Testis (tissue), 3 donors: Measurements from ENCODE around the gene AGXT. TPM values are rescaled to one million over a fixed set of nuclear protein-coding genes. Genes with fewer than 3 reads are reported as not detected.

Experiments used
- DNase-seq: peaks from one replicate; pipeline ENCODE4 v3.0.0-alpha.2; 2019
- H3K27ac ChIP-seq, 2 donors: fragments of 200-600 bp; sonication (generic); one replicate each; pipeline ENCODE4 v1.5.1; 2019
- H3K27me3 ChIP-seq: fragments of 200-600 bp; sonication (generic); one replicate; pipeline ENCODE4 v1.5.1; 2019
- H3K36me3 ChIP-seq: fragments of 200-600 bp; sonication (generic); one replicate; pipeline ENCODE4 v1.5.1; 2017; ENCODE audit warnings: low read depth; ENCODE audit errors: missing control alignments
- H3K4me1 ChIP-seq: fragments of 200-600 bp; sonication (generic); one replicate; pipeline ENCODE4 v1.5.1; 2019
- H3K4me3 ChIP-seq, 2 donors: fragments of 200-600 bp; sonication (generic); one replicate each; pipeline ENCODE4 v1.5.1; 2017 to 2019
- H3K9me3 ChIP-seq: fragments of 200-600 bp; sonication (generic); one replicate; pipeline ENCODE4 v1.5.1; 2017
- CTCF ChIP-seq, 3 experiments: fragments of 450-650 bp in 2 of 3; fragments of 200-600 bp in 1 of 3; sonication (generic) in 1 of 3; IDR thresholded peaks; one replicate each; pipeline ENCODE4 v1.5.1; 2016 to 2019; ENCODE audit warnings: antibody characterized with exemption in 3 of 3, mild to moderate bottlenecking in 2 of 3, moderate library complexity in 1 of 3
- POLR2A ChIP-seq: fragments of 450-650 bp; IDR thresholded peaks from one replicate; pipeline ENCODE4 v1.6.1; 2017; ENCODE audit warnings: antibody characterized with exemption, mild to moderate bottlenecking, moderate library complexity
- WGBS, 2 donors: methylation state at CpG; one replicate each; pipeline ENCODE4 v1.1.5; 2018; 5-methylcytosine and 5-hydroxymethylcytosine counted together
- intact Hi-C: fragments of 100-400 bp; cut with DNase I; formaldehyde crosslinking; loops from one replicate; pipeline ENCODE4 v1.15.1; 2023; ENCODE audit warnings: low total_unique reads
- polyA plus RNA-seq: library from polyadenylated mRNA; stranded (reverse); fragments of 350-450 nt; fragmentation: Illumina TruSeq; extraction: RNeasy Lipid Tissue Mini Kit (QIAGEN cat#74804); gene quantifications from one replicate; pipeline ENCODE4 v1.2.3, GENCODE V29; 2014; ENCODE audit warnings: low read depth, low replicate concordance; ENCODE audit not compliant: insufficient read depth
- total RNA-seq, 2 donors: library from RNA; depleted of rRNA; stranded (reverse); fragments of >200 nt; gene quantifications; one replicate each; pipeline ENCODE4 v1.2.3, GENCODE V29; 2016

The AGXT gene
- total and polyA plus RNA-seq, 3 donors from 2014 or later: 0.24 to 0.51 TPM; not detected in 1

GRCh38 chr2:240895656-240896388 lies 27.2 kb downstream of the AGXT start, which contains the start of gene MAB21L4:
Gene MAB21L4 (minus strand): TSS chr2:240896156. CDS start chr2:240895997, 159 bp downstream.
- intact Hi-C loops: no loop called here
- TF ChIP-seq POLR2A (no peak), CTCF (IDR thresholded peaks at IDR 0.05) (no peak)
- 88 to 93% methylated on average over 6 to 24 of the region's 24 CpGs for WGBS, 2 donors
- DNase-seq: no peak
- Histone ChIP-seq H3K9me3 (no peaks in the 10 kb centered on the region), H3K27ac (no peak within 1 kb of the TSS), H3K27me3 (no peaks in the 10 kb centered on the region), H3K36me3 (no peaks in the 10 kb centered on the region), H3K4me3 (no peak within 1 kb of the TSS), H3K4me1 (peaks cover 11% of the 10 kb centered on the region)

GRCh38 chr2:240896394-240896793 lies 27.8 kb downstream of the AGXT start:
- intact Hi-C loops: no loop called here
- Histone ChIP-seq H3K9me3 (no peaks in the 10 kb centered on the region), H3K27ac (no peak overlapping the region), H3K4me1 (peaks cover 11% of the 10 kb centered on the region), H3K27me3 (no peaks in the 10 kb centered on the region), H3K36me3 (no peaks in the 10 kb centered on the region), H3K4me3 (no peak overlapping the region)
- DNase-seq: no peak
- WGBS, 2 donors: 71% methylated on average over 7 of the region's 7 CpGs; no CpG with 5 or more reads in 1 of the 2 donors
- TF ChIP-seq POLR2A: no peak
- TF ChIP-seq CTCF (IDR thresholded peaks at IDR 0.05): no peak

GRCh38 chr2:240896871-240897692 lies 28.5 kb downstream of the AGXT start:
- H3K27ac ChIP-seq: no peak overlapping the region
- 70 to 82% methylated on average over 7 to 22 of the region's 23 CpGs for WGBS, 2 donors
- no peaks in the 10 kb centered on the region for H3K9me3 ChIP-seq
- no peaks in the 10 kb centered on the region for H3K27me3 ChIP-seq
- no peaks in the 10 kb centered on the region for H3K36me3 ChIP-seq
- H3K4me3 ChIP-seq: no peak overlapping the region
- H3K4me1 ChIP-seq: peaks cover 11% of the 10 kb centered on the region
- intact Hi-C loops: no loop called here
- no peak for TF ChIP-seq POLR2A
- no peak for TF ChIP-seq CTCF (IDR thresholded peaks at IDR 0.05)
- DNase-seq: no peak

GRCh38 chr2:240898108-240898730 lies 29.6 kb downstream of the AGXT start:
- H3K27ac ChIP-seq: peak overlapping the region; percentile 38 to 39
- peak; percentile 46 for DNase-seq
- no peak overlapping the region for H3K4me3 ChIP-seq
- H3K4me1 ChIP-seq: peaks cover 11% of the 10 kb centered on the region
- TF ChIP-seq CTCF (IDR thresholded peaks at IDR 0.05) (no peak), POLR2A (no peak)
- no peaks in the 10 kb centered on the region for H3K9me3 ChIP-seq
- no peaks in the 10 kb centered on the region for H3K27me3 ChIP-seq
- H3K36me3 ChIP-seq: no peaks in the 10 kb centered on the region
- intact Hi-C loops: no loop called here
- 56 to 85% methylated on average over 6 to 17 of the region's 17 CpGs for WGBS, 2 donors
